Measurements from ENCODE around the gene DGCR8. TPM values are rescaled to one million over a fixed set of nuclear protein-coding genes. Genes with fewer than 3 reads are reported as not detected.

The DGCR8 gene
- total RNA-seq, 1 donor from 2014 or later: 40.9 TPM

DNA sequence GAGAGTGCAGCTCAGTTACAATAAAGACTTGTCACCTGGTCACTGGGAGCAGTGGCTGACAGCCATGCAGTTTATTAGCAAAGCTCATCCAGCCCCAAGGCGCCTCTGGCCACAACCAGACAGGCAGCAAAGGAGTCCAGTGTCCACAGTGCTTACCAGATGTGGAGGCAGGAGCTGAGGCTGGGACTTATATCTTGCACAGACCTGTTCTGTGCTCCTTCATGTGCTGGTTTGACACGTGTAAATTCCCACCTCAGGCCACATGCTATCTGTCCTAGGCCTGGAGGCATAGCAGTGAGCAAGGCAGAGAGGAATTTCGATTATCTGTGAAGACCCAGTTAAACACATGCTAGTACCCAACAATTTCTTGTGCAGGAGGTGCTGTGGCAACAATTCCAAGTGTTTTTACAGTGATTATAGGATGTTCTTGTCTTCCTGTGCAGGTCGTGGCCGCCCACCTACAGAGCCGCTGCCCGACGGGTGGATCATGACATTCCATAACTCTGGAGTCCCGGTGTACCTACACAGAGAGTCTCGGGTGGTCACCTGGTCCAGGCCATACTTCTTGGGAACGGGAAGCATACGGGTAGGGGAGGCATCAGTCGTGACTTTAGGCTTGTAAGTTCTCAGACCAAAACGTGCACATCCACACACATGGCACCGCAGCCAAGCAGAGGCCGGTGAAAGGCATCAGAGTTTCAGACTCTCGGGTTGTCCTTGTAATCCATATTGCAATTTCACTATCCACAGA lies 9.4 kb downstream of the DGCR8 start:
- DNase-seq (ENCODE audit: extremely low read depth, low read depth, low spot score): no peak

DNA sequence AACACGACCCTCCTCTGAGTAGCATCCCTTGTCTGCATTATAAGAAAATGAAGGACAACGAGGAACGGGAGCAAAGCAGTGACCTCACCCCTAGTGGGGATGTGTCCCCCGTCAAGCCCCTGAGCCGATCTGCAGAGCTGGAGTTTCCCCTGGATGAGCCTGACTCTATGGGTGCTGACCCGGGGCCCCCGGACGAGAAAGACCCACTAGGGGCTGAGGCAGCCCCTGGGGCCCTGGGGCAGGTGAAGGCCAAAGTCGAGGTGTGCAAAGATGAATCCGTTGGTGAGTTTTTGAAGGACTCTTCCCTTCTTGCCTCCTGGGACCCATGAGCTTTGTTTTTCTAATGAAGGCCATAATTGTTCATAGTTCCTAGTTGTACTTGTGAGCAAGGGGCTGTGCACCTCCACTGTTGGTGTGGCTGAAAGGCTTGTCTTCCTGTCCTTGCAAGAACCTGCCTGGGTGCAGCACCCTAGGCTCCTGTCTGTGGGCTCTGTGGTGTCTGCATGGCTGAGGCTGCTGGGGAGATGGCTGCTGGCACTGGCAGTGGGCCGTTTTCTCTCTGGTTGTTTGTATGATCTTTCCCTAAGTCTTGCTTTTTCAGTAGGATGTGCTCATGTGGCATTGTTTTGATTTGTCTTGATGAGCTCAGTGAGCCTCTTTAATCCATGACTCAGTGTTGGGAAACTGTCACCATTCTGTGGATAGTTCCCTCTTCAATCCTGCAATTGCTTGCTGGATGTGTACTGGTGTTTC lies 10.1 kb downstream of the DGCR8 start:
- DNase-seq (ENCODE audit: extremely low read depth, low read depth, low spot score): no peak

DNA sequence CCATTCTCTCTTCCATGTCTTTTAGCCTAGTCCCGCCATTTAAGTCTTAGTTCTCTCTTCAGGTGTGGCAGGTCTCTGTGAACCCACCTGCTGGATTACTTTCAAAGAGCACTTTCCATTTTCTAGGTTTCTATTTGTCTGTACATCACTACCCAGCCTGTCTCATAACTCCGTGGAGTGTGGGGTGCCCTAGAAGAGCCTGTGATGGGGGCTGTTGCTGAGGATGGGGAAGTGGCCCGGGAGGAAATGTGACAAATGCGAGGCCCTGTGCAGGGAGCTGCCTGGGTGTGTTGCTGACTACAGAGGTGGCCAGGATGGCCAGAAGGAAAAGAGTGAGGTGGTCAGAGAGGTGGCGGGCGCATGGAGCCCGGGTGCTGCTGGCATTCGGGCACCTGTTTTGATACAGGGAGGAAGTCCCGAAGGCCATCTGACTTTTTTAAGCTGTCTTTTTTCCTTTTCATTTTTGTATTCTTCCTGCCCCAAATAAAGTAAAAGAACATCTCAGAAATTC lies 10.7 kb downstream of the DGCR8 start:
- DNase-seq (ENCODE audit: extremely low read depth, low read depth, low spot score): no peak

DNA sequence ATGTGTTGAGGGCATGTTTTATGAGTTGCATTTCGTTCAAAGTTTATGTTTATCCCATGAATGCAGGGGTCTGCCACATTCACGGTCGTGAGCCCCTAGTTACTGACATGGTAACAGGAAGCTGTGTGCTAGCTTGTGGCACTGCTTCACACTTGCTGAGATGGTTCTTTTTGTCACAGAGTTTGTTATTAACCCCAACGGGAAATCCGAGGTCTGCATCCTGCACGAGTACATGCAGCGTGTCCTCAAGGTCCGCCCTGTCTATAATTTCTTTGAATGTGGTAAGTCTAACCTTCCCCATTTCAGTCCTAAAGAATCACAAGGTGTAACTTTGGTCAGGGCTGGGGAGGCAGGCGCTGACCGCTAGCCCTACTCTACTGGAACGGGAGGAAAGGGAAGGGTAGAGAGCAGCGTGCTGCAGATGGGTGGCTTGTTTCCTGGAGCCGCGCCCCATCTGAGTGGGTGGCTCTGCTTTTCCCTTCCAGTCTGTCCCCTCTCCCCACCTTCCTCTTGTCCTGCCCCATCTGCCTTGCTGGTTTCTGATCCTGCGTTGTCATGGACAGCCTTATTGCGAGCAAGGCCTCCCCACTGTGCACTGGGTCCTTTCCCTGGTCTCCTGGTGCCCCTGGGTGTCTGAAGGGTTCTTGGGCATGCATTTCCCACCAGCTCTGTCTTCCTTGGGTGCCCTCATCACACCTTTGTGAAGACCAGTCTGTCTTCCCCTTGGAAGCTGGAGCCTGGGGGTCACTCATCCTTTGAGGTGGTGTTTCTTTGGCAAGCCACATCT lies 11.8 kb downstream of the DGCR8 start:
- no peak for DNase-seq (ENCODE audit: extremely low read depth, low read depth, low spot score)

DNA sequence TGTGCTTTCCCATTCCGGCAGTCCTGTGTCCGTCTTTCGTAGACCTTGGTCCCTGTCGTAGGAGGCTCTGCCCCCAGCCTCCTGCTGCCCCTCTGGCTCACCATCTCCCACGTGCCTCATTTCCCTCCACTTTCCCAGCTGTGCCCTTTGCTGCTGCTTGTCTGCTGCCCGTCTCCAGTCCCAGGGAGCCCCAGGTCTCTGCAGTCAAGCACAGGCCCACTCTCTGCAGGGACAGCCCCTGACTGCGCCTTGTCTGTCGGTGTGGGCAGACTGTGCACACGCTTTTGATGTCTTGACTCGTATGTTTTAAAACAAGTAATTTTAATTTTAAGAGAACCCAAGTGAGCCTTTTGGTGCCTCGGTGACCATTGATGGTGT lies 12.4 kb downstream of the DGCR8 start:
- no peak for DNase-seq (ENCODE audit: extremely low read depth, low read depth, low spot score)

DNA sequence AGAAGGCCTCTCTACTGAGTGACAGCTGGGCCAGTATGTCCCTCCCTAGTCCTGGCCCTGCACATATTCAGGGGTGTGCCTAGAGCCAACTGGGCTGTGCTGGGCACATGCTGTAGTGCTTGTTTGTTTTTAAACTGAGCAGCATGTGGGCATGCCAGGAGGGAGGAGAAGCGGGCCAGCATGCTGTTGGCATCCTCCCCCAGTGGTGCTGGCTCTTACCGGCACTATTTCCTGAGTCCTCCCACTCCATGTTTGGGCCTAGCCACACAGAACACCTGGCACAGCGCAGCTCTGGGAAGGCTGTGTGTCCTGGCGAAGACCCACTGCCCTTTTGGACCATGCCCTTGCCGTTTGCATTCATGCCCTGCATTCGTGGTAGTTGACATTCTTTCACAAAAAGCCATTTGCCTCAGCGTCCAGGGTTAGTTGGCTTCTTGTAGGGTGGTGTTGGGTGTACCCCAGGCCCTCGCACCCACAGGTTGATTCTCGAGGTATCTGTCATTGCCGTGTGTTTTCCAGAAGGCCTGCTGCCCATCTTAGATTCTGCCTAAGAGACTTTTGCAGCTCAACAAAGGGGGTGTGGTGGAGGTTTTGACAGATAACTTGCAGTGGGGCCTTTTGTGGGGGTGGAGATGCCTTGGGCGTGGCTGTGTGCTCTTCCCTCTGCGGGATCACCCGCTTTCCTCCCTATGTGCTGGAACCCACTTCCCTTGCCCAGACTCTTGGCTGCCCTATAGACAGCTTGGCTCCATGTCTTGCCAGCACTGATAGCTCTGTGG lies 13.6 kb downstream of the DGCR8 start:
- no peak for DNase-seq (ENCODE audit: extremely low read depth, low read depth, low spot score)

DNA sequence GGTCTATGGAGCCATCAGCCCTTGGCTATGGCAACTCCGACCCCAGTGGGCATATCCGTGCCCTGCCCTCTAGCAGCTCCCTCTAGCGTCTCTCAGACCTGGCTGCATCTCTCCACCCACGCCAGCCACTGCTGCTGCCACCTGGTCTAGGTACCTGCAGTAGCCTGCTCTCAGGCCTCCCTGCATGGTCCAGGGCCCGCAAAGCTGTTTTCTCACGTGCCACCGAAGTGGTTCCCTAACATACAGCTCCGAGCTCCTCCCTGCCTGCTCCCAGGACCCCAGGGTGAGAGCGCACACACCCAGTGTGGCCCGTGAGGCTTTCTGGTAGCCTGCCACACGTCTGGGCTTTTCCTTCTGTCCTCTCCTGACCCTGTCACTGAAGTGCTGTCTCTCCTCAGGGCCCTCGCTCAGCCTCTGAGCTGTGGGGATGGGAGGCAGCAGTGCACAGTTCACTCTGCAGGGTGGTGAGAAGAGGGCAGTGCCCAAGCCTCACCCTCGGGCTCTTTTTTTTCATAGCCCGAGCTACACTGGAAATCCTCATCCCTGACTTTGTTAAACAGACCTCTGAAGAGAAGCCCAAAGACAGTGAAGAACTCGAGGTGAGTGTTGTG lies 14.3 kb downstream of the DGCR8 start:
- no peak for DNase-seq (ENCODE audit: extremely low read depth, low read depth, low spot score)

DNA sequence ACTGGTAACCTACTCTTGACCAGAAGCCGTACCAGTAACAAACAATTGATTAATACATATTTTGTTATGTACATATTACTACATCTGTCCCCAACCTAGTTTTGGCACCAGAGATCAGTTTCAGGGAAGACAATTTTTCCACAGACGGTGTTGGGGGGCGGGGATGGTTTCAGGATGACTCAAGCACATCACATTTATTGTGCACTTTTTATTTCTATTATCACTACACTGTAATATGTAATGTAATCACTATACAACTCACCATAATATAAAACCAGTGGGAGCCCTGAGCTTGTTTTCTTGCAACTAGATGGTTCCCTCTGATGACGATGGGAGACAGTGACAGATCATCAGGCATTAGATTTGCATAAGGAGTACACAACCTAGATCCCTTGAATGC lies 15.5 kb downstream of the DGCR8 start:
- DNase-seq (ENCODE audit: extremely low read depth, low read depth, low spot score): no peak

DNA sequence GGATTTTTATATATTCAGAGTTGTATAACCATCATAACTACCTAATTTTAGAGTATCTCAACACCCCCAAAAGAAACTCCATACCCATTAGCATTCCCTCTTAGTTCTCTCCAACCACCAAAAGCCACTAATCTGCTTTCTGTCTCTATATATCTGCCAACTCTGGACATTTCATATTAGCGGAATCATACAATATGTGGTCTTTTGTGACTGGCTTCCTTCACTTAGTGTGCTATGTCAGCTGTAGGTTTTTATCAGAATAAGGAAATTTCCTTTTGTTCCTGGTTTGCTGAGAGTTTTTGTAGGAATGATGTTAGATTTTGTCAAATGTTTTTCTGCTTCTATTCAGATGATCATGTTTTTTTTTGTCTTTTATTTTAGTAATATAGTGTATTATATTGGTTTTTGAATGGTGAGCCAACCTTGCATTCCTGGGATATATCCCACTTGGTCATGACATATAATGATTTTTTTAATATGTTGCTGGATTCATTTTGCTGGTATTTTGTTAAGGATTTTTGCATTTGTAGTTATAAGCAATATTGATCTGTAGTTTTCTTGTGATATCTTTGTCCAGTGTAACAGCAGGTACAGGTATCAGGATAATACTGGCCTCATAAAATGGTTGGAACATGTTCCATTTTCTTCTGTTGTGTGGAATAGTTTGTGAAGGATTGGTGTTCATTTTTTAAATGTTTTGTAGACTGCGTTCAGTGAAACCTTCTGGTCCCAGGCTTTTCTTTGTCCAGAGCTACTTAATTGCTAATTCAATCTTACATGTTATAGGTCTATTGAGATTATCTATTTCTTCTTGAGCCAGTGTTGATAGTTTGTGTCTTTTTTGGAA lies 16.8 kb downstream of the DGCR8 start:
- no peak for DNase-seq (ENCODE audit: extremely low read depth, low read depth, low spot score)

DNA sequence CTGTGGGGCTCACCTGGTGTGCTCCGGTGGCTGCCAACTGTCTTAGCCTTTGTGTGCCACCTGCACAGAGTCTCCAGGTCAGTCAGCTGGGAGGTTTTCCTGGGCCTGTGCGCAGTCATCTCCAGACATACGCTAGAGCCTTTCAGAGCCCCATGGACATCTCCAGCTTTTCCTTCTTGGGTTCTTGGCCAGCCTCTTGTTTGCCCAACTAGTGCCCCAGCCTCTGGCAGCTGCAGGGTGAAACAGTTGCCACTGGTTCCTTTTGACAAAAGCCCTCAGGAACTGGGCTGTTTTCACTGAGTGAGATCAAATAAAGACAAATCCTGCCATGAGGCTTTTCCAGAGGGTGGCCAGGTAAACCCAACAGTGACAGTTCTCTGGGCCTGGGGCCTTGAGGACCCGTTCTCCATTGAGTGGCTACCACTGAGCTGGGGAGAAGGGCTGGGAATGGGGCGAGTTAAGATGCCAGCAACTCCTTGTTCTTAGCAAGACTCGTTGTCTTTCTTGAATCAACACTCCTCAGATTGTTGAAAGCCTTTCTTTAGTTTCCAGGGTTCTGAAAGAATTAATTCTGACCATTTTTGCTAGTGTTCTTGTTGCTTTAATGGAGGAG lies 19.2 kb downstream of the DGCR8 start:
- DNase-seq (ENCODE audit: extremely low read depth, low read depth, low spot score): no peak

DNA sequence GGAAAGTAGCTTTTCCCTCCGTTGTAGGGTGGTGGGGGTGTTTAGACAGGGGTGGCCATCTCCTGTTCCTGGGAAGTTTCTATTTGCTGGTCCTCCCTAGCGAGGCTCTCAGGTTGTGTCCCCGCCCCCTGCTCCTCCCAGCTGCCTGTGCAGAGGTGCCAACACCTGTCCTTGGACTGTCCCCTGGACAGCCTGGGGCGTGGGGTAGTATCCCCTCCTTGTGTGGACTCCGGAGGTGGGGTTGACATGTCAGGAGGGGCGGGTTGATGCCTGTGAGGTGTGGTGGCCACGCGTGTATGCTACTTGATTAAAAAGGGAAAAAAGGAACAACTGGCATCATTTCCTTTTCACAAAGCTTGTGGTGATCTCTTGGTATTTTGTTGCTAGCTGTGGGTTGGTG lies 21.6 kb downstream of the DGCR8 start:
- DNase-seq (ENCODE audit: extremely low read depth, low read depth, low spot score): no peak

DNA sequence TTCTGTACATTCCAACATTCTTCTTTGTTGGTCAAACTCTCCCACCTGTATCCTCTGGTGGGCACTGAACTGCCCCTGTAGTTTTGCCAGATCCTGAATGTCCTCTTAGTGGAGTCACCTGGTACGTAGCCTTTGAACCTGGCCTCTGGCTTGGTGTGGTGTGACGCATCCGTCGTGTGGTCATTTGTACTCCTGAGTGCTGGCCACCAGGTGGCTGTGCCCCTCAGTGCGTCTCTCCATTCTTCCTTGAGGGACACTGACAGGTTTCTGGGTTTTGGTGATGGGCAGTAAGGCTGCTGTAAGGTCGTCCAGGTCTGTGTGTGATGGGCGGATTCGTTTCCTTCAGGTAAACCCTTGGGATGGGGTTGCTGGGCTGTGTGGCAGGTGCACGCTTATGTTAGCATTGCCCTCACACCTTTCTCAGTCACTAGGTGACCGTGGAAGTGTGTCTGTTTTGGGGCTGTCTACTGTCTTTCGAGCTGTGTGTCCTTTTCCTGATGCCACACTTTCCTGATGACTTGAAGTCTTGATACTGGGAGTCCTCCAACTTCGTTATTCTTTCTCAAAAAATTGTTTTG lies 22.3 kb downstream of the DGCR8 start:
- DNase-seq (ENCODE audit: extremely low read depth, low read depth, low spot score): no peak

DNA sequence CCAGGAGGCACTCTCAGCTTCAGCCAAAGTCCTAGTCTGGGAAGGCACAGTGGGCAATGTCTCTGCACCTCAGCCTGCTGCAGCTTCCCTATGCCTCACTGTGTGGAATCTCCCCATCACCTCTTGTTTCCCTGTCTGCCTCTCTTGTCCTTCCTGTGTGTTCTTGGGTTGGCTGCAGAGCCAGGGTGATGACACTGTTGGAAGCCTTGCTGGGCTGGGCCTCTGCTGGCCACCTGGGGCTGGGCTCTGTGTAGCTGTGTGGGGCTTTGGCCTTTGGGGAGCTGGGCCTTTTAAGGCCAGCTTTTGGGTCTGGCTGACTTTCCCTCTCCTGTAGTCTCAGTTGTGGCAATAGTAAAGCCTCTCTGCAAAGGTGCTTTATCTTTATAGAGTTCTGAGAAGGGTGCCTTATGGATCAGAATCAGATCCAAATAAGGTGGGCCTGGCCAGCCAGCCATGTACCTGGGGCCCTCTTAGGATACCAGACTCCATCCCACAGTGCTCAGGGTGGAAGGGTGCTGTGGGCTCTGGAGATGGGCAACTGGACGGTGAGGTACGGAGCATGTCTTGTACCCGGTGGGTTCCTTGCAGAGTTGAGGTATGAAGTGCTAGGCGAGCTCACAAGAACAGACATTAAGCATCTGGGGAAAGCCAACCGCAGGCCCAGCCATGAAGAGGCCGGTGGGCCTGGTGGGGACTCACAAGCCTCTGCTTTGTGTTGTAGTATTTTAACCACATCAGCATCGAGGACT lies 25.6 kb downstream of the DGCR8 start:
- no peak for DNase-seq (ENCODE audit: extremely low read depth, low read depth, low spot score)

DNA sequence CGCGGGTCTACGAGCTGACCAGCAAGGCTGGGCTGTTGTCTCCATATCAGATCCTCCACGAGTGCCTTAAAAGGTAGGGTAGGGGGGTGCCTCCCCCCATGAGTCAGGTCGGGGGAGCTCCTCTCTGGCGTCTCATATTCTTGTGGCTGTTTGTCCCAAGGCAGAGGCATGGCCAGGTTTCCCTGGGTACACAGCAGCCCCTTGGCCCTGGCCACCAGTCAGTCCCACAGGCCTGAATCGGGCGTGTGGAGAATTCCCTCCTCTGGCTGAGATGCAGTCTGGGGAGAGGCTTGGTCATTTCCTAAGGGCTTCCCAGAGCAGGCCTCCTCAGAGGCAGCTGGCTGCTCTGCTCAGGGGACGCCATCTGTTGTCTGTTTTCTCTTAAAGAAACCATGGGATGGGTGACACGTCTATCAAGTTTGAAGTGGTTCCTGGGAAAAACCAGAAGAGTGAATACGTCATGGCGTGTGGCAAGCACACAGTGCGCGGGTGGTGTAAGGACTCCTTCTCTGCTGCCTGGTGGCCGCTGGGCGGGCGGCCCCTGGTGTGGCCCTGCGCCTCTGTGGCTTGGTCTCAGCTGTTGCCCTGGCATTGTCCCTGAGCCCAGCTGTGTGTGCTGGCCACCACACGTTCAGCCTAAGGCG lies 26.3 kb downstream of the DGCR8 start:
- no peak for DNase-seq (ENCODE audit: extremely low read depth, low read depth, low spot score)

DNA sequence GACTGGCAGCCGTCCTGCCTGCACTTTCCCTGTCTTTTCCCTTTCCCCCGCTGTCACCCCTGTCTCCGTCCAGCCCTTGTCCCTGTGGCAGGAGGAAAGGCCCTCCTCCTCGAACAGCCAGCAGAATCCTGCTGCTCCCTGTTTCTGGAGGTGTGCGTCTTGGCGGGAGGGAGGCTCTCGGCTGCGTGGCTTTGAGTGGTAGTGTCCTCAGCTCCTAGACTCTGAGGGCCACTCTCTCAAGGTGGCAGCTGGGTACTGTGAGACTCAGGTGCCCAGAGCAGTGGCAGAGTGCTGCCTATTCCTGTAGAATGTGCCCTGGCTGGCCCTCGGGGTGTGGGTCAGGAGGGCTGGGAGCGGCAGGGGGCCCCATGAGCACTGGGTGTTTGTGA lies 26.8 kb downstream of the DGCR8 start:
- DNase-seq (ENCODE audit: extremely low read depth, low read depth, low spot score): no peak

DNA sequence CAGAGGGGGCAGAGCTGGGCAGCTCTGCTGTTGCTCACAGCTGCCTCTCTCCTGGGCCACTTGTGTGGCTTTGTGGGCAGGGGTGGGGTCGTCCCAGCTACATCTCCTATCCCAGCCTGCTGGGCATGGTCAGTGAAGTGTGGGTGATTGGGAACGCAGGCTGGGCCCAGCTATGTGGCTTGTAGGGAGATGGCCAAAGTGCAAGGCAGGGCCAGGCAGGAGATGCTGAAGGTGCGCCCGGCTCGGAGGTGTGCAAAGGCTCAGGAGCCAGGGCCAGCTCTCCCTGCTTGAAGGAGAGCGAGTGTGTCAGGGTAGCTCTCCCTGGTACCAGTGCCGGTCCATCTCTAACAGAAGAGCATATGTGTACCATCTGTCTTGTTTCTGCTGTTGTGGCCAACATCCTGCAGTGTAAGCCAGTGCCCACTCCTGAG lies 27.4 kb downstream of the DGCR8 start:
- DNase-seq (ENCODE audit: extremely low read depth, low read depth, low spot score): no peak

All from glomerular endothelial cell (primary cell).